ENCODE measurements around the gene TBX19. TPM values are rescaled to one million over a fixed set of nuclear protein-coding genes. Genes with fewer than 3 reads are reported as not detected.
A peak's percentile ranks its signal among the peaks of the same experiment; 100 is the strongest.

TBX19 gene
- total RNA-seq, 1 donor: 1.3 TPM

- DNase-seq (ENCODE audit: low read depth in 2 of 3, low spot score in 2 of 3): no peak
Observed at GRCh38 chr1:168279253-168279652, 1.4 kb upstream of the TBX19 start.

- DNase-seq (ENCODE audit: low read depth in 2 of 3, low spot score in 2 of 3): peak in 2 of 3 donors; percentile 16 to 31
Observed at GRCh38 chr1:168281603-168282325, 1.1 kb downstream of the TBX19 start.

- no peak for DNase-seq (ENCODE audit: low read depth in 2 of 3, low spot score in 2 of 3)
Observed at GRCh38 chr1:168285521-168285790, 4.8 kb downstream of the TBX19 start.

GRCh38 chr1:168285971-168286927, 5.6 kb downstream of the TBX19 start:
- DNase-seq (ENCODE audit: low read depth in 2 of 3, low spot score in 2 of 3): no peak

GRCh38 chr1:168287237-168287664, 6.6 kb downstream of the TBX19 start:
- DNase-seq (ENCODE audit: low read depth in 2 of 3, low spot score in 2 of 3): peak in 1 of 3 donors; percentile 47

GRCh38 chr1:168288311-168289052, 7.8 kb downstream of the TBX19 start:
- no peak for DNase-seq (ENCODE audit: low read depth in 2 of 3, low spot score in 2 of 3)

- no peak for DNase-seq (ENCODE audit: low read depth in 2 of 3, low spot score in 2 of 3)
Observed at GRCh38 chr1:168291222-168291837, 10.7 kb downstream of the TBX19 start.

GRCh38 chr1:168293356-168293755, 12.7 kb downstream of the TBX19 start:
- DNase-seq (ENCODE audit: low read depth in 2 of 3, low spot score in 2 of 3): no peak

- no peak for DNase-seq (ENCODE audit: low read depth in 2 of 3, low spot score in 2 of 3)
Observed at GRCh38 chr1:168295411-168296114, 14.9 kb downstream of the TBX19 start.

GRCh38 chr1:168297019-168297730, 16.5 kb downstream of the TBX19 start:
- DNase-seq (ENCODE audit: low read depth in 2 of 3, low spot score in 2 of 3): no peak

- DNase-seq (ENCODE audit: low read depth in 2 of 3, low spot score in 2 of 3): no peak
Observed at GRCh38 chr1:168298446-168298845, 17.8 kb downstream of the TBX19 start.

- no peak for DNase-seq (ENCODE audit: low read depth in 2 of 3, low spot score in 2 of 3)
Observed at GRCh38 chr1:168300626-168301025, 19.9 kb downstream of the TBX19 start.

- no peak for DNase-seq (ENCODE audit: low read depth in 2 of 3, low spot score in 2 of 3)
Observed at GRCh38 chr1:168301664-168302320, 21.1 kb downstream of the TBX19 start.

- DNase-seq (ENCODE audit: low read depth in 2 of 3, low spot score in 2 of 3): no peak
Observed at GRCh38 chr1:168303716-168304540, 23.3 kb downstream of the TBX19 start.

- DNase-seq (ENCODE audit: low read depth in 2 of 3, low spot score in 2 of 3): no peak
Observed at GRCh38 chr1:168304865-168305264, 24.2 kb downstream of the TBX19 start.

GRCh38 chr1:168312718-168313604, 32.3 kb downstream of the TBX19 start:
- no peak for DNase-seq (ENCODE audit: low read depth in 2 of 3, low spot score in 2 of 3)

GRCh38 chr1:168316142-168316541, 35.5 kb downstream of the TBX19 start:
- DNase-seq (ENCODE audit: low read depth in 2 of 3, low spot score in 2 of 3): no peak

Measured in hematopoietic multipotent progenitor cell (in vitro differentiated cells).